ENCODE results near the gene DPYD.

Gene DPYD

DNA sequence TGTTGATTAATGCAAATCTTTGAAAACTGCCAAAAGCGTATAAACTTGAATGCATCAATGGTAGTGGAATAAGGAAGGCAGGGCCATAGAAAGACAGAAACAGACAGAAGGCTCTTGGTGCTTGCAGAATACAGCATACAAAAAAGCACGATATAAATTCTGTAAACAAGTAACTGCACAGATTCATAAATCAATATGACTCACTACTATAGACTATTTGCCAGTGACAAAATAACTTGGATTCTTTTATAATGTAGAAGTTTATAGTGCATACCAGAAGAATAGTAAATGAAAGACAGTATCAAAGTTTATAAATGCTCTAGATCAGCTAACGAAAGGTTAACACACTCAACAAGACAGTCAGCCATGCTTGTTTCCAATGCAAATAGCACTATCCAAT lies 849.7 kb downstream of the DPYD start:
- Histone ChIP-seq H3K9me3 (replicated peaks in 1 of 2; ENCODE audit: control insufficient read depth in 2 of 2, insufficient read depth in 1 of 2, low read depth in 1 of 2, low read length in 2 of 2) (no peaks in the 10 kb centered on the region), H3K14ac (ENCODE audit: low read length) (no peak overlapping the region), H3K79me1 (ENCODE audit: low read depth, low read length) (no peaks in the 10 kb centered on the region), H2AK5ac (ENCODE audit: low read depth, low read length) (no peak overlapping the region), H3K18ac (ENCODE audit: low read length) (no peak overlapping the region), H3K27me3 (ENCODE audit: control insufficient read depth in 3 of 3, insufficient read depth in 3 of 3, low read depth in 1 of 3, low read length in 3 of 3) (no peaks in the 10 kb centered on the region), H2BK15ac (ENCODE audit: low read length) (no peak overlapping the region), H3K27ac (replicated peaks; ENCODE audit: low read length) (no peak overlapping the region), H3K36me3 (replicated peaks in 1 of 2; ENCODE audit: control insufficient read depth in 2 of 2, insufficient read depth in 2 of 2, low read length in 2 of 2) (no peaks in the 10 kb centered on the region), H3K23ac (ENCODE audit: low read depth, low read length, poor library complexity) (no peak overlapping the region), H2AFZ (ENCODE audit: low read length) (no peak overlapping the region), H2BK120ac (ENCODE audit: low read depth, low read length) (no peak overlapping the region), H3K4ac (ENCODE audit: low read length) (no peak overlapping the region), H3K4me3 (ENCODE audit: low read length in 2 of 2) (no peak overlapping the region), H3K4me1 (ENCODE audit: control insufficient read depth in 2 of 2, insufficient read depth in 1 of 2, low read depth in 1 of 2, low read length in 2 of 2) (no peaks in the 10 kb centered on the region), H3K9ac (ENCODE audit: low read depth, low read length, poor library complexity) (no peak overlapping the region), H3K4me2 (ENCODE audit: insufficient read depth, low read length, poor library complexity, severe bottlenecking) (no peak overlapping the region), H2BK5ac (ENCODE audit: low read length) (no peak overlapping the region), H4K8ac (ENCODE audit: low read depth, low read length) (no peak overlapping the region), H2BK12ac (ENCODE audit: low read length) (no peak overlapping the region), H4K91ac (ENCODE audit: low read depth, low read length, poor library complexity) (no peak overlapping the region)
- WGBS, 2 donors (ENCODE audit: extremely low coverage in 2 of 2, insufficient read length in 2 of 2, insufficient replicate concordance in 1 of 2), result no CpG with 5 or more reads among the region's 3 CpGs
- DNase-seq (ENCODE audit: low spot score), result no peak

DNA sequence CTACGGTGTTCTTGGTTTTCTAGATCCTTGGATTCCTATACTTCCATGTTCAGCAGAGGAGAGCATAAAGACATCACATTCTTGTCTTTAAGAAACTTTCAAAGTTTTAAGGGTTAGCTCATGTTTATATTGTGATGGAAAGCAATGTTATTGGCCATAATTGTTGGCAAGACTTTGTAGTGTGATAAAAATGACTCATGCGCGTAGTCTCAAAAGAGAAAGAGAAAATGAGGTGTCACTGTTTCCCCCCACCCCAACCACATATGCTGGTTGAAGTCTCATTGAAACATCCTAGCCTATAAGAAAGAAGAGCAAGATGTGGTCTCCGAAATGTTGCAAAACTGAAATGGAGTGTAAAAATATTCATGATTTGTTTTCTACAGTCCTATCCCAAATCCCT lies 850.5 kb downstream of the DPYD start:
- no peak for DNase-seq (ENCODE audit: low spot score)
- Histone ChIP-seq H3K27me3 (ENCODE audit: control insufficient read depth in 3 of 3, insufficient read depth in 3 of 3, low read depth in 1 of 3, low read length in 3 of 3) (no peaks in the 10 kb centered on the region), H4K91ac (ENCODE audit: low read depth, low read length, poor library complexity) (no peak overlapping the region), H3K79me1 (ENCODE audit: low read depth, low read length) (no peaks in the 10 kb centered on the region), H3K4me2 (ENCODE audit: insufficient read depth, low read length, poor library complexity, severe bottlenecking) (no peak overlapping the region), H2BK5ac (ENCODE audit: low read length) (no peak overlapping the region), H2BK120ac (ENCODE audit: low read depth, low read length) (no peak overlapping the region), H3K9ac (ENCODE audit: low read depth, low read length, poor library complexity) (no peak overlapping the region), H2AFZ (ENCODE audit: low read length) (no peak overlapping the region), H3K36me3 (replicated peaks in 1 of 2; ENCODE audit: control insufficient read depth in 2 of 2, insufficient read depth in 2 of 2, low read length in 2 of 2) (no peaks in the 10 kb centered on the region), H3K23ac (ENCODE audit: low read depth, low read length, poor library complexity) (no peak overlapping the region), H3K4me1 (ENCODE audit: control insufficient read depth in 2 of 2, insufficient read depth in 1 of 2, low read depth in 1 of 2, low read length in 2 of 2) (no peaks in the 10 kb centered on the region), H3K14ac (ENCODE audit: low read length) (no peak overlapping the region), H3K4ac (ENCODE audit: low read length) (no peak overlapping the region), H2AK5ac (ENCODE audit: low read depth, low read length) (no peak overlapping the region), H3K27ac (replicated peaks; ENCODE audit: low read length) (no peak overlapping the region), H4K8ac (ENCODE audit: low read depth, low read length) (no peak overlapping the region), H2BK12ac (ENCODE audit: low read length) (no peak overlapping the region), H2BK15ac (ENCODE audit: low read length) (no peak overlapping the region), H3K18ac (ENCODE audit: low read length) (no peak overlapping the region), H3K4me3 (ENCODE audit: low read length in 2 of 2) (no peak overlapping the region), H3K9me3 (replicated peaks in 1 of 2; ENCODE audit: control insufficient read depth in 2 of 2, insufficient read depth in 1 of 2, low read depth in 1 of 2, low read length in 2 of 2) (no peaks in the 10 kb centered on the region)
- WGBS, 2 donors (ENCODE audit: extremely low coverage in 2 of 2, insufficient read length in 2 of 2, insufficient replicate concordance in 1 of 2), result no CpG with 5 or more reads among the region's 4 CpGs

DNA sequence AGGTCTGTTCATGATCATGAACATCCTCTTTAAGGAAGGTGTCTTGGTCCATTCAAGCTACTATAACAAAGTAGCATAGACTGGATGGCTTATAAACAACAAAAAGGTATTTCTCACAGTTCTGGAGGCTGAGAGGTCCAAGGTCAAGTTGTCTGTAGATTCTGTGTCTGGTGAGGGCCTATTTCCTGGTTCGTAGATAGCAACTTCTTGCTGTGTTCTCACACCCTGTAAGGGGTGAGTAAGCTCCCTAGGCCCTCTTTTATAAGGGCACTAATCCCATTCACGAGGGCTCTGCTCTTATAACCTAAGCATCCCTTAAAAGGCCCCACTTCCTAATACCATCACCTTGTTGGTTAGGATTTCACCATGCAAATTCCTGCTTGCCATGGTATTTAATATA lies 851.5 kb downstream of the DPYD start:
- no peak overlapping the region for H2AK5ac ChIP-seq (ENCODE audit: low read depth, low read length)
- no peak overlapping the region for H3K14ac ChIP-seq (ENCODE audit: low read length)
- H4K91ac ChIP-seq (ENCODE audit: low read depth, low read length, poor library complexity), result no peak overlapping the region
- H2BK12ac ChIP-seq (ENCODE audit: low read length), result no peak overlapping the region
- H3K4ac ChIP-seq (ENCODE audit: low read length), result no peak overlapping the region
- no peaks in the 10 kb centered on the region for H3K4me1 ChIP-seq (ENCODE audit: control insufficient read depth in 2 of 2, insufficient read depth in 1 of 2, low read depth in 1 of 2, low read length in 2 of 2)
- H2BK5ac ChIP-seq (ENCODE audit: low read length), result no peak overlapping the region
- no peak overlapping the region for H3K4me3 ChIP-seq (ENCODE audit: low read length in 2 of 2)
- no peak overlapping the region for H4K8ac ChIP-seq (ENCODE audit: low read depth, low read length)
- H3K4me2 ChIP-seq (ENCODE audit: insufficient read depth, low read length, poor library complexity, severe bottlenecking), result no peak overlapping the region
- no peak overlapping the region for H2BK120ac ChIP-seq (ENCODE audit: low read depth, low read length)
- no CpG with 5 or more reads among the region's 2 CpGs for WGBS, 2 donors (ENCODE audit: extremely low coverage in 2 of 2, insufficient read length in 2 of 2, insufficient replicate concordance in 1 of 2)
- no peaks in the 10 kb centered on the region for H3K9me3 ChIP-seq (replicated peaks in 1 of 2; ENCODE audit: control insufficient read depth in 2 of 2, insufficient read depth in 1 of 2, low read depth in 1 of 2, low read length in 2 of 2)
- H3K18ac ChIP-seq (ENCODE audit: low read length), result no peak overlapping the region
- no peak overlapping the region for H3K27ac ChIP-seq (replicated peaks; ENCODE audit: low read length)
- H3K9ac ChIP-seq (ENCODE audit: low read depth, low read length, poor library complexity), result no peak overlapping the region
- H3K79me1 ChIP-seq (ENCODE audit: low read depth, low read length), result no peaks in the 10 kb centered on the region
- H2AFZ ChIP-seq (ENCODE audit: low read length), result no peak overlapping the region
- no peak overlapping the region for H3K23ac ChIP-seq (ENCODE audit: low read depth, low read length, poor library complexity)
- no peaks in the 10 kb centered on the region for H3K36me3 ChIP-seq (replicated peaks in 1 of 2; ENCODE audit: control insufficient read depth in 2 of 2, insufficient read depth in 2 of 2, low read length in 2 of 2)
- H2BK15ac ChIP-seq (ENCODE audit: low read length), result no peak overlapping the region
- no peak for DNase-seq (ENCODE audit: low spot score)
- no peaks in the 10 kb centered on the region for H3K27me3 ChIP-seq (ENCODE audit: control insufficient read depth in 3 of 3, insufficient read depth in 3 of 3, low read depth in 1 of 3, low read length in 3 of 3)

DNA sequence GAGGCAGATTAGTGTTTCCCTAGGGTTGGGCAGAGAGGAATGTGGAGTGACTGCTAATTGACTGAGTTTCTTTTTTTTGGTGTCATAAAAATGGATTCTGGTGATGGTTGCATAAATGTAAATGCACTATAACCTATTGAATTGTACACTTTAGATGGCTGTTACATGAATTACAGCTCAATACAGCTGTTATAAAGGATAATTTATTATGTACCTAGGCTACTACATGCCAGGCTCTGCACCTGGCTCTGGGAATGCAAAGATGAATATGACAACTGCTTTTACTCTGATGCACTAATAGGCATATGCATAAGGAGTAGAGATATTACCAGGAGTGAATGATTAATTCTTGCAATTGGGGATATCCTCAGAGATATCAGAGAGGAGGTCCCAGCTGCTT lies 854.0 kb downstream of the DPYD start:
- Histone ChIP-seq H3K79me1 (ENCODE audit: low read depth, low read length) (no peaks in the 10 kb centered on the region), H2AFZ (ENCODE audit: low read length) (no peak overlapping the region), H4K91ac (ENCODE audit: low read depth, low read length, poor library complexity) (no peak overlapping the region), H3K27ac (replicated peaks; ENCODE audit: low read length) (no peak overlapping the region), H2BK5ac (ENCODE audit: low read length) (no peak overlapping the region), H2BK15ac (ENCODE audit: low read length) (no peak overlapping the region), H3K9ac (ENCODE audit: low read depth, low read length, poor library complexity) (no peak overlapping the region), H3K14ac (ENCODE audit: low read length) (no peak overlapping the region), H3K9me3 (replicated peaks in 1 of 2; ENCODE audit: control insufficient read depth in 2 of 2, insufficient read depth in 1 of 2, low read depth in 1 of 2, low read length in 2 of 2) (peaks cover 0 to under 1% of the 10 kb centered on the region in 2 donors), H3K18ac (ENCODE audit: low read length) (no peak overlapping the region), H3K27me3 (ENCODE audit: control insufficient read depth in 3 of 3, insufficient read depth in 3 of 3, low read depth in 1 of 3, low read length in 3 of 3) (no peaks in the 10 kb centered on the region), H3K36me3 (replicated peaks in 1 of 2; ENCODE audit: control insufficient read depth in 2 of 2, insufficient read depth in 2 of 2, low read length in 2 of 2) (no peaks in the 10 kb centered on the region), H3K4ac (ENCODE audit: low read length) (no peak overlapping the region), H4K8ac (ENCODE audit: low read depth, low read length) (no peak overlapping the region), H2AK5ac (ENCODE audit: low read depth, low read length) (no peak overlapping the region), H2BK12ac (ENCODE audit: low read length) (no peak overlapping the region), H3K4me3 (ENCODE audit: low read length in 2 of 2) (no peak overlapping the region), H3K4me2 (ENCODE audit: insufficient read depth, low read length, poor library complexity, severe bottlenecking) (no peak overlapping the region), H2BK120ac (ENCODE audit: low read depth, low read length) (no peak overlapping the region), H3K23ac (ENCODE audit: low read depth, low read length, poor library complexity) (no peak overlapping the region), H3K4me1 (ENCODE audit: control insufficient read depth in 2 of 2, insufficient read depth in 1 of 2, low read depth in 1 of 2, low read length in 2 of 2) (no peaks in the 10 kb centered on the region)
- no peak for DNase-seq (ENCODE audit: low spot score)

All from neuronal stem cell (in vitro differentiated cells).